Testis (tissue), 2 donors: Measurements from ENCODE around the gene THADA.

Experiments
- CTCF ChIP-seq, 3 experiments: fragments of 450-650 bp in 2 of 3; fragments of 200-600 bp in 1 of 3; sonication (generic) in 1 of 3; IDR thresholded peaks; one replicate each; pipeline ENCODE4 v1.5.1; 2016 to 2019; ENCODE audit warnings: antibody characterized with exemption in 3 of 3, mild to moderate bottlenecking in 2 of 3, moderate library complexity in 1 of 3
- POLR2A ChIP-seq: fragments of 450-650 bp; IDR thresholded peaks from one replicate; pipeline ENCODE4 v1.6.1; 2017; ENCODE audit warnings: antibody characterized with exemption, mild to moderate bottlenecking, moderate library complexity

GRCh38 chr2:43465234-43465633, 130.6 kb downstream of the THADA start:
- TF ChIP-seq CTCF (IDR thresholded peaks at IDR 0.05) (no peak), POLR2A (no peak)
